ENCODE measurements around the gene C11orf91.
"Not testable (repeated sequence)": the region's sequence is repeated elsewhere in the genome, so short reads cannot be mapped to it uniquely, and the experiment has no call there.

Gene C11orf91

DNA sequence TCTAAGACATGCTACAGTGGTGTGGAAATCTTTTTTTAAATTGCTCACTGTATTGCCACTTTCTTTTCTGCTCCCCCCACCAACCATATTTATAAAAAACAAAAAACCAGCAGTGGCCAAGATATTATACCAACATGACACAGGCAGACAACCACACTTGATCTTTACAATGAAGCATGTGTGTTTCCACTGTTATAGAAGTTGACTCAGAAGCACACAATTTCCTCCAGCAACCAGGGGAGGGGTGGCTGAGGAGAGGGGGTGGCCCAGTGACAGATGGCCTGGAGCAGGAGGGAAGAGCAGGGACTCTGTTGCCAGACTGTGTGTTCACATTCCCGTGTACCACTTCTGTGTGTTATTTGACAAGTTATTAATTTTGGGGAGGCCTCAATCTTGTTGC lies 20.8 kb upstream of the C11orf91 start:
- DNase-seq: peak; percentile 48

GRCh38 chr11:33719587-33719986 lies 19.0 kb upstream of the C11orf91 start:
- no peak for DNase-seq

- no peak for DNase-seq
Measured at GRCh38 chr11:33718440-33718839, 17.8 kb upstream of the C11orf91 start.

DNA sequence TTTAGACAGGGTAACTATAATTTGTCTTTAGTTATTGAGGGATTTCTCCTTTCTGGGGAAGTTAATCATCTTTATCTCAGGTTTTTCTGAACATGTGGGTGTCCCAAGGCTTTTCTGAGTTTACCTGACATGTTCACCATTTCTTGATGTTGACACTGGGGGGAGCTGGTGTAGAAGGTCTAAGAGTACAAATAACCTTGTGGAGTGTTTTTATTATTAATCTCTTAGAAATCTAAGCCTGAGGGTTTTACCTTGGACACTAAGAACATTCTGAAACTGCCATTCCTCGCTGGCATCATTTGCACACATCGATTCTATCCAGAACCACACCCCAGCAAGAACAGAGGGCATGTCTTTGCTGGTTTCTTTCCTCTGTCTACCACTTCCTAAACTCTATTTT lies 15.6 kb upstream of the C11orf91 start:
- DNase-seq: no peak

DNA sequence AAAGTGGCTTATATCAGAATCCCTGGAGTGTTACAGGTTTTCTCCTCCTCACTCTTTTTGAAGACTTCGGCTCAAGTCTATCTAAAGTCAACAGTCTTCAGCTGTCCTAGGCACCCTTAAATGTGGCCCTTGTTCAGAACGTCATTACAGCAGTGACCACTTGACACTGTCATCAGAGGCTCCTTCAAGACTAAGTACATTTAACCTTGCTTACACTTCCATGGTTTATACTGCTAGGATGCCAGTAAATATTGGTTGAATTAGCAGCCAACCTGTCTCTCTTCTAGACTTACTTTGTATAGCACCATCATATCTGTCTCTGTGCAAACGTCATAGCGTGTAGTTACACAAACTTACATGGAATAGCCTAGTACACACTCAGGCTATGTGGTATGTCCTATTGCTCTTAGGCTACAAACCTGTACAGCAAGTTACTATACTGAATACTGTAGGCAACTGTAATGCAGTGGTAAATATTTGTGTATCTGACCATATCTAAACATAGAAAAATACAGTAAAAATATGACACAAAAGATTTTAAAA lies 13.3 kb upstream of the C11orf91 start:
- no peak for DNase-seq

DNA sequence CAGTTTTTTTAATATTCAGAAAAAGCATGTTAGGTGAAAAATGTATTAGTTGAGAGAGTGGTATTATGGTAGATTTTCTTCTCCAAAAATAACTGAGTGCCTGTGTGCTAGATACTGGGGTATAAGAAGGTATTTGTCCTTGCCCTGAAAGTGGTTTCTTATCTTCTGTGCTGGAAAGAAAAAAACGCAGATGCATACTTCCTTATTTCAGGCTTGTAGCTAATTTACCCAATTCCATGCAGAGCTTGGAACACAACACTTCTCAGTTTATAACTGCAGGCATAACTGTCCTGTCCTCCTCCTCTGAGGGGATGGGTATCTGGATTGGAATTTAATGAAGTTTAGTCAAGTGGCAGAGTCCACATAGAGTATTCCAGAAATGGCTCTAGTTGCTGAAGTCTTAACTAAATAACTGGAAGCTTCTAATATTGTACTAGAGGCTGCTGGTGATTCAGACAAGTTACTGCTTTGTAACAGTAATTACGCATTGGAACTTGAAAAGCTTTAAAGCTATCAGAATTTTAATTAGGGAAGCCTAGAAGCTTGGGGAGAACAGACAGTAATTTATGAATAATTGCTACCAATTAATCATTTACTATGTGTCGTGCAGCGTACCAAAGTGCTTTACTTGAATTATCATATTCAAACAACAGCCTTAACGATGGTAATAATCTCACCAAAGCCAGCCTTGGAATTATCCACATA lies 12.7 kb upstream of the C11orf91 start:
- no peak for DNase-seq

- no peak for DNase-seq
Measured at GRCh38 chr11:33712436-33712835, 11.8 kb upstream of the C11orf91 start.

DNA sequence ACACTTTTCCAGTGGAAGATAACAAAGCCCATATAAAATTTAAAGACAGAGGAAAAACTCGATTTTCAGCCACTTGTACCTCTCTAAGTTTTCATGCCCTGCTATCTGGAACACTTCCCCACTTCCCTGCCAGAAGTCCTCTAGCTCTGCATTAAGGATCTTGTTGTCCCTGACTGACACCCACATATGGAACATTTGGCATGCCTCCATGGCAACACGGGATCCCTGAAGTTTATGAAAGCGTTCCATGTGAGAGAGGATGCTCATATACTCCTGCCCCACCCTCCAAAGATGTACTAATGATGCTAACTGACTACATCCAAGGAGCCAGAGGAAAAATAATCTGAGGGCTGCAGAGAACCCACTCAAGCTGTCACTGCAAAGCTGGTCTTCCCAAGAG lies 8.8 kb upstream of the C11orf91 start:
- no peak for DNase-seq

DNA sequence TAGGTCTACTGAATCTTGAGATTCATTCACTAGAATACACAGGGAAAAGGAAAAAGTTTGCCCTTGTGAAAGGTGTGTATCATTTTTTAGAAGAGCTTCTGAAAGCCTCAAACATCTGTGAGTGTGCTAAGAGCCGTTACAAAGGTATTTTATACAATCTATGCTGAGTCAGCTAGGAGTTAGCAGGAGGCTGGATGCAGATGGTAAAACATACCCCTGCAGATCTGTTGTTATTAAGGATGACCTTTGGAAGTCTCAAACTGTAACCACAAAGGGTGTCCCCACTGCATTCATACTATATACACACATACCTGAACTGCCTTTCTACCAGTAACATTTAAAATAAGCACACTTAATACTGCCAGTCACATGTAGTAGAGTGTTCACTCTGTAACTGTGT lies 8.4 kb upstream of the C11orf91 start:
- no peak for DNase-seq

DNA sequence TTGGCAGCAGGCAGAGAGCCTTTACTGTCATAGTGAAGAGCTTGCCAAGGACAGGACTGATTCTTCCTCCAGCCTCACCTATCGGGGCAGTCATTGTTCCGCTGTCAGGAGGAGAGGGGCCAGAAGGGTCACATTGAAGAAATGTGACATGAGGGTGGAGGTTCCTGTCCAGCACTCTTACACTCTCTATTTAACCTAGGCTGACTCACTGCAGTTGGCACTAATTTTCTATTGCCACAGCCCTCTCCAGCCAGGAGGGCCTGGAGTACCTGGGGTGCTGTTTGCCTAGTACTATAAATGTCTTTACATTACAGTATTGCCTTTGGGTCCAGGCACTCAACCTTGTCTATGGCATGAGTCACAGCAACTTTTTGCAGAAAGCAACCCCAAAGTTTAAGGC lies 7.2 kb upstream of the C11orf91 start:
- DNase-seq: not testable (repeated sequence)

DNA sequence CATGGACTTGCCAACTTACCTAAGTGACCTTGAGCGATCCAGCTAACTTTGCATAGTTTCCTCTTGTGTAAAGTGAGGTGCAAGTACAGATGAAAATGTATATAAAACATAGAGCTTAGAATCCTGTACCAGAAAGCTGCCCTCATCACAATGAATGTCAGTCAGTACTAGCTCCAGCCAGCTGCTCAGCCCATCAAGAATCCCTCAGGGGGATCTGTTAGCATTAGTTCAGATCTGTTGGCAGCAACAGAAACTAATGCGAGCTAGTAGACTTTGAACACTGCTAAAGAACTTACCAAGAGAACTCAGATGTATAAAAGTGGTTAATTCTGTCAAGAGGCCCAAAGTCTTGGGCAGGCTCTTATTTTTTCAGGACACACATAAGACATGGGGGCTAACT lies 6.3 kb upstream of the C11orf91 start:
- DNase-seq: no peak

DNA sequence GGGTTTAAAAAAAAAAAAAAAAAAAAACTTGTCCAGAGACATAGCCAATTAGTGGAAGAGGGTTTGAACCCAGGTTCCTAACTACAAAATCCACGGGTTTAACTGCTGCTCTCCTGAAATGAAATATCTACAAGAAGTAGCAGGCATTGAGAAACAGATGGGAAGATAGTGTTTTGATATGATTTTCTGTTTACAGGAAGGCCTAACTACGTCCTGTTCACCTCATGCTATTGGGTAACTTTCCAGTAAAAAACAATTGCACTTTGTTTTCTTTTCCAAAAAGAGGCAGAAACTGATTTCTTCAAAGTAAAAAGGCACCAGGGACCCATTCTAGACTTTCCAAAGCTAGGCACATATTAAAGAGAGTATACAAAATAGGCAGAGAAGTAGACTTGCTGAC lies 5.9 kb upstream of the C11orf91 start:
- no peak for DNase-seq

DNA sequence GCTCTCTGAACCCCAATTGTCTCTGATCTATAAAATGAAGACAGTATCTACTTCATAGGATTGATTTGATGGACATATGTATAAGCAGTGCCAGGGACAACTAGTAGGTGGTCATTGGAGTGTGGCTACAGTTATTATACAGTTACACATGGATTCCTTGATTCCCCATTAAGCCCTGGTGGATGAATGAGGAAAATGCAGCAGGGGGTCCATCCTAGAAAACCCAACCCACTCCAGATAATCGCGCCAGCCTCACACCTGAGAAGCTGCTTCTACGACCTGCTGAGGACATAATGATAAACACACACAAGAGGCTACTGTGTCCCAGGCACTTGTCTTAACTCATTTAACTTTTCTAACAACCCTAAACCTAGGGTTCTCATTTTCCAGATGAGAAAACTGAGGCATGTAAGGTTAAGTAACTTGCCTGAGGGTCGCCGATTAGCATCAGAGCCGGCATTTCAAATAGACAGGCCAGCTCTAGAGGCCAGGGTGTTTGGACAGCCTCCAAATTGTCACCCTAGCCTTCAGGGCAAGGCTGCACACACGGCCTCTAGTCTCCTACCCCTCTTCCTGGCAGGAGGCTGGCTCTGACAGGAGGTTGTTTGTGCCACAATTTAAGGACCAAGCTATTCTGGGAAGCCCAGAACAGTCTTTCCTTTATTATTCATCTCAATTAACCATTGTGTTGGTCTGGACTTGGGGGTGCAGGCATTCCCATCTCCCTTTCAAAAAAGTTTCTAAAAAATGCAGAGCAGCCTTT lies 3.8 kb upstream of the C11orf91 start:
- DNase-seq: no peak

GRCh38 chr11:33703788-33704187 lies 3.2 kb upstream of the C11orf91 start:
- DNase-seq: no peak

DNA sequence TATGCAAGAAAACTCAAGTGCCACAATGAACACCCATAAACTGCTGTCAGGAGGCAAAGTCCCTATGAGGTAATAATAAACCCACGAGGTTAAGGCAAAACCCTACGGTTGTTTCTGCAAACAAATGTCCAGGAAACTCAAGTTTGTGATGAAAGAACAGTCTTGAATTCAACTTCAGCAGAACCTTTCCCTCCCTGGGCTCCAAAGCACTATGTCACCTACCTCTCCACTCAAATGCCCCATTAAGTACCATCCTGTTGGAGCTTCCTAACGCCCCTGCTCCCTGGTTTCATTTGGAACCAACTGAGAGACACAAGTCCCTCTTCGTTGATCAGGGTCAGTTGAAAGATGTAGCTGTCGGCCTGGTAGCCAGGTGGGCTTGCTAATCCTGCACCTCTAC lies 2.6 kb upstream of the C11orf91 start:
- no peak for DNase-seq

- DNase-seq: no peak
Measured at GRCh38 chr11:33701302-33702230, 940 bp upstream of the C11orf91 start.

DNA sequence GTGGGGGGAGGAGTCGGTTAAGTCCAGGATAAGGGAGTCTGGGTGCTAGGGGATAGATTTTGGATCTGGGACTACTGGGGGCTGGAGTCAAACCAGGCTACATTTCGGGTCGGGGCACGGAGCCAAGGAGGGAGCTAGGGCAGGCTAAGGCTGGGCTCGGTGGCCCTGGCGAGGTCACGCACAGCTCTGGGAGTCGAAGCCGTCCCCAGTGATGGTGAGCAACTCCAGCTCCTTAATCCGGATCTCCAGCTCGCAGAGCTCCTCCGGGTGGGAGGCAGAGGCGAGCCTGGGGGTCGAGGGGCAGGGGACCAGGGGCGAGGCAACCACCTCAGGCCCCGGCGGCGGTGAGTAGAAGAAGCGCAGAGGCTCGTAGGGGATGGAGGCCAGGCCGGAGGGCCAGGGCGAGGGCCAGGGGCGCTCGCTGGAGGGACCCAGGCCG lies 544 bp downstream of the C11orf91 start:
- DNase-seq: no peak

DNA sequence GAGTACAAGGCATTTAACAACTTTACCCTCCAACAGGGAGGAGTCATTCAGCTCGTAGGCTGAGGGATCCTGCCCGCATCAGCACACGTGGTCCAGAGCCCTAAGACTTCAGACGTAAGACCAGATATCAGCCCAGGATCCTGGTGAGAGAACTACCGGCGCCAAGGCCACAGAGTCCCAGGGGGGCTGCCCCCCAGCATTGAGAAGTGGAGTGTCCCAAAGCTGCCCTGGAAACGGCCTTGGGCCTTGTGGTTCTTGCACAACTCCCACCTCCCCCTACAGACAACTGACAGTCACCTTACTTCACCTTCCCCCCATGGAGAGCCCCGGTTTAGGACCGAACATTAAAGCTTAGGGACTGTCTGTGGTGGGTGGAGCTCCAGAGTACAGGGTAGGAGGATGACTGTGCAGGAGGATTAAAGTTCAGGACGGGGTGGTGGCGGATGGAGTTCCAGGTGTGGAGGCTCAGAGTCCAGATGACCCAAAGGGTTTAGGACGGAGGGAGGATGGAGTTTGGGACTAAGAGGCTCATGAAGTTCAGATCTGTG lies 1.0 kb downstream of the C11orf91 start:
- DNase-seq: no peak

- DNase-seq: no peak
Measured at GRCh38 chr11:33698921-33699320, 1.7 kb downstream of the C11orf91 start.

GRCh38 chr11:33697997-33698396 lies 2.6 kb downstream of the C11orf91 start:
- DNase-seq: no peak

DNA sequence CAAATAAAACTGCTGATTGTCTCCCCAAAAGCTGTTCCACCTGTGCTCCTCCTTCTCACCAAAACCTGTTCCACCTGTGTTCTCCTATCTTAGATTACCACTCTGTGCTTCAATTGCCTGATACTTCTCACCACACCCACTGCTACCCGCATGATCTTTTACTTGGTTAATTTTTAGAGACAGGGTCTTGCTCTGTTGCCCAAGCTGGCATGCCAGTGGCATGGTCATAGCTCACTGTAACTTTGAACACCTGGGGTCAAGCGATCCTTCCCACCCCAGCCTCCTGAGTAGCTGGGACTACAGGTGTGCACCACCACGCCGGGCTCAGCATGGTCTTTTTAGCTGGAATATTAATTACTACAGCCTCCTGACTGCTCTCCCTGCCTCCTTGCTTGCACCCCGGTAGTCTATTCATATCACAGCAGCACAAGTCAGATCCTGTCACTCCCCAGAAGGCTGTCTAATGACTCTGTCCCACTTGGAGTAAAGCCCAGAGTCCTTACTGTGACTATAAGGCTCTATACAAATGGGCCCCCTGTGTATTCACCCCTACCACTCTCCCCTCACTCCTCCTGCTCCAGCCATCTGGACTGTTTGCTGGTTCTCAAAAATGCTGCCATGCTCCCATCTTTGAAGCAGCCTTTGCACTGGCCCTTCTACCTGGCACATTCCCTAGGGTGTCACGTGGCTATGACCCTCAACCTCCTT lies 3.5 kb downstream of the C11orf91 start:
- DNase-seq: no peak

GRCh38 chr11:33696411-33696810 lies 4.2 kb downstream of the C11orf91 start:
- no peak for DNase-seq
